ENCODE data around the gene TCERG1L.
"Not testable (repeated sequence)": the region's sequence is repeated elsewhere in the genome, so short reads cannot be mapped to it uniquely, and the experiment has no call there.

Gene TCERG1L

DNA sequence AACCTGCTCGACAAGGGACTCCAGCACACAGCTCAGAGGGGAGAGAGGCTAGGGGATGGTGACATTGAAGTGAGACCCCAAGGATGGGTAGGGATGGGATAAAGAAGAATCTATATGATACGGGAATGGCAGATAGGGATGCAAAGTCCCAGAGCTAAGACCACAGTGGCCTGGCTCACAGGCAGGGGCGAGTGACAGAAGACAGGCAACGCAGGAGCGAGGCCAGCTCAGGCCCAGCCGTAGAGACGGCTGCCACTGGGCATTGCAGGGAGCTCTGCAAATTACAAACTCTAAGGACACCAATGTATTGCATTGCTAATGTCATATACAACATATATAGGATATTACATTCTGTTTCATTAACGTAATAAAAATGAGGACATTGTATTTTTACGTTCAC is 131.4 kb downstream of the TCERG1L start:
- no peak for DNase-seq

- DNase-seq = no peak
These were observed 132.2 kb downstream of the TCERG1L start for GRCh38 chr10:131179361-131179760.

DNA sequence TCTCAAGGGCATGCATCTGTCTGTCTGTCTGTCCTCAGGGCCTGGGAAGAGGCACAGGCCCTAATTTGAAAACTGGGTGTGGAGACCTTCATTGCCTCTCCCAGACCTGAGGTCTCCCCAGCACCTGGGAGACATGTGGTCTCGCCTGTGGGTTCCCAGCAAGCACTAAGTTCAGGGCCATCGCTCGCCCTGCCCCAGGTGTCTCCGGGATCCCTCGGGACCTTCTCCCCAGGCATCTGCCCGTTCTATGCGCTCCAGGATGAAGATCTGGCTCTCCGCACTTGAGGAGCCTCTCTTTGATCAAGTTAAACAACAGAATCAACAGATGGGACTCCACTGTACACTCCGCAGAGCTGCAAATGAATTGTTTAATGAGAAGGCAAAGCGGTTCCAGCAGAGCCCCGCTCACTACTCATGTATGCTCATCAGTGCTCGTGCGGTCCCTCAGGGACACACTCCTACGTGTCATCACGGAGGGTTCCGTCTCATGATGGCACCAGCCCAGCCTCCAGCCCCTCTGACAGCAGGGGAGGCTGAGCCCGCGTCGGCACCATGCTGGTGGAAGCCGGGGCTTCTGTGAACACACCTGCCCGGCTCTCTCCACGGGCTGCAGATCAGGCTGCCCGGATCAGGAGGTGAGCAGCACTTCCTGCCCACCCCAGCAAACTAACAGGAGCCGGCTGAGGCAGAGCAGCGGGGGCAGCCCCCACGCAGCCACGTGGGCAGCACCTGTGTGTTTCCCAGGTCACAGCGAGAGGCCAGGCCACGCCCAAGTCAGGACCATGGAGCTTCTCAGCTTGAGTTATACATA is 132.8 kb downstream of the TCERG1L start:
- no peak for DNase-seq

DNA sequence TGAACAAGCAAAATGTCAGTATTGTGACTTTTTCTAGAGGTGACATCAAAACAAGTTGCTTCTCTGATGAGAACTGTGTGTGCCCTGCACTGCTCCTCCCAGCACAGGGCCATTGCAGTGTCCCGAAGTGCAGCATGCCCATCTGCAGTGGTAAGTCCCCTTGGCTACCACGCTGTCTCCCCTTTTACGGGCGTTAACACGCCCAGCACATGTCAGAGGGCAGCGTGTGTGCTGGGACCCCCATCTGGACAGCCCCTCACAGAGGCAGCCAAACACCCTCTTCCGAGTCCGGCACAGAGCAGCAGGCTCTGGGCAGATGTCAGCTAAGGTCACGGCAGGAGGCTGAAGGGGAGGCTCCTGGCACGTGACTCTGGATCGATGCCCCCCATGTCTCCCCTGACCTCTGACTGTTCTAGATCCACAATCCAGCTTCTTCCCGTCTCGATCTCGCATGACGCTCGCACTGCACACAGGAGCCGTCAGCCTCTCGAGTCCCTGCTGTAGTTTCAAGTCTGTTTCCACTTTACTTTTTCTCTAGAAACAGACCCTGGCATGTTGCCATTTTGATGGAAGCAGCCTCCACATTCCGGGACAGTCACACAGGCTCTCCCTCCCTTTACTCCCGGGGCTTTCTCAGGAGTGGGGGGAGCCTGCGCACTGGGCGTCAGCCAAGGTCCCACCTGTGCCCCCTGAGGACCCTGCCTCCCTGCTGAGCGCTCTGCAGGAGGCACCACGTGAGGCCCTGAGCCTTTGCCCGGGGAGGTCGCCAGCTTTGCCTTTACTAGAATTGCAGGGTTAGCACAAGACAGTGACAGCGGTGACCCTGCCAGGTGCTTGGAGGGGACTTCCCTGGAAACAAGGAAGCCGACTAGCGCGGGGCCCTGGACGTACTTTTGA is 133.8 kb downstream of the TCERG1L start:
- no peak for DNase-seq

DNA sequence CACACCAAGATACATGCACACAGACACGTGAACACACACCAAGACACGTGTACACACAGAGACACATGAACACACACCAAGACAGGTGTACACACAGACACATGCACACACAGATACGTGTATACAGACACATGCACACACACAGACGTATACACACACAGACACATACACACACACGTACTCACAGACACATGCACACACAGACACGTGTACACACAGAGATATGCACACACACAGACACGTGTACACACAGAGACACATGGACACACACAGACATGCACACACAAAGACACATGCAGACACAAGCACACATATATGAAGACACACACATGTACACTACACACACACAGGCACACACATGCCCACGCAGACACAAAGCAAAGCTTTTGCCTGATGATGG is 134.6 kb downstream of the TCERG1L start:
- DNase-seq = no peak

- DNase-seq = not testable (repeated sequence)
These were observed 135.2 kb downstream of the TCERG1L start for GRCh38 chr10:131176324-131176723.

GRCh38 chr10:131175891-131176290 is 135.6 kb downstream of the TCERG1L start:
- DNase-seq = no peak

GRCh38 chr10:131174651-131175540 is 136.6 kb downstream of the TCERG1L start:
- DNase-seq = no peak

DNA sequence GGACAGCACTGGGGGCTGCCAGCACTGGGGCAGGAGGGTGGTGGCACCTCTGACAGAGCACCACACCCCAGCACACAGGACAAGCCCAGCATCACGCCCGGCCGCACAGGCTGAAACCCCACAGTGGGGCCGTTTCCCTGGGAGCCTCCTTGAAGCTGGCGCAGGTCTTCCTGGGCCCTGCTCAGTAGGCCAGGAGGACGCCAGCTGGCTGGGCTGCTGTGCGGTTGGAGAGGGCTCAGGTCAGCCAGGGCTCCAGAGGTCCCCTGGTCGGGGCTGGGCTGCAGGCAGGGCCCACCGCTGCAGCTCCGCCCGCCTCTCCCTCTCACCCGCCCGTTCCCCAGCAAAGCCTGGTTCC is 137.3 kb downstream of the TCERG1L start:
- DNase-seq = no peak

DNA sequence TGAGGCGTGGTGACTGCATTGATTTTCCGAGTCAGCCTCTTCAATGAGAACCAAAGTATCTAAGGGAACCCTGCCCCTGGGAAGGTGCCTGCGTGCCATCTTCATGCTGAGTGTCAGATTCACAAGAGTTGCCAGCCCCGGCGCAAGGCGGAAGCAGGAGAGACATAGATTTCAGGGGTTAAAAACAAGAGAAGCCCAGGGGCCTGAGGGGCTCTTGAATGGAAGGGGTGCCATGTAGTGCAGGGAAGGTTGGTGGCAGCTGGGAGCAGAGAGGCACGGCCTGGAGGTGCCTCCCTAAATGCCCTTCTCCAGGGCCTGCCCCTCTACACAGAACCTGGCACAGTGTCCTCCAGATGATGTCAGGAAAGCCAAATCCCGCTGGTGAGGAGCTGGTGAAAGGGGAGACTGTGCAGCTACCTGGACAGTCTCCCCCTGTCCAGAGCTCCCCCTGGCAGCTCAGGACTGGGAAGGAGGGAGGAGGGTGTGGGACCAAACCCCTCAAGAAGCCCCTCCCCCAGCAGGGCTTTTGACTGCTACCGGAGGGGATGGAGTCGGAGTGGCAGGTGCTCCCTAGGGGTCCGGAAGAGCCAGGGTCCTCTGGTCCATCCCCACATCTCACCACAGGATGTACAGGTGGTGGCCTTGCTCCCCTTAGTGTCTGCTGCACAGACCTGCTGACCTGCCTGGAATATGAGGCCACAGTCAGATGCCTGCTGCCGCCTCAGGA is 137.9 kb downstream of the TCERG1L start:
- no peak for DNase-seq

- DNase-seq = no peak
These were observed 139.1 kb downstream of the TCERG1L start for GRCh38 chr10:131172433-131172832.

DNA sequence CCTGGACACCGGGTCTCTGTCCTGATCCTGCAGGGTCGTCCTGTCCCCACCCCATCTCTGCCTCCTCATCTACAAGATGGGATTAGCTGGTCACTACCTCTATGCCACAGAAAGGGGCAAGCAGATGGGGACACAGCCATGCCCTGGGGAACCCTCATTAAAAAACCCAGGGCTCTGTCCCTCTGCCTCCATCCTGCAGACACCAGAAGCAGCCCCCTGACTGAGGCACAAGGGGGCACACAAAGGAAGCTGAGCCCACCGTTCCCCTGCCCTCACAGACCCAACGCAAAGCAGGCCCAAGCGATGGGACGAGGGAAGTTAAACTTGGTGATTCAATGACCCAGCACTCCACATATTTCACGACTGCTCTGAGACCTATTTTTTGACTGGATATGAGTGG is 142.4 kb downstream of the TCERG1L start:
- DNase-seq = no peak

GRCh38 chr10:131168238-131168875 is 143.2 kb downstream of the TCERG1L start:
- no peak for DNase-seq

DNA sequence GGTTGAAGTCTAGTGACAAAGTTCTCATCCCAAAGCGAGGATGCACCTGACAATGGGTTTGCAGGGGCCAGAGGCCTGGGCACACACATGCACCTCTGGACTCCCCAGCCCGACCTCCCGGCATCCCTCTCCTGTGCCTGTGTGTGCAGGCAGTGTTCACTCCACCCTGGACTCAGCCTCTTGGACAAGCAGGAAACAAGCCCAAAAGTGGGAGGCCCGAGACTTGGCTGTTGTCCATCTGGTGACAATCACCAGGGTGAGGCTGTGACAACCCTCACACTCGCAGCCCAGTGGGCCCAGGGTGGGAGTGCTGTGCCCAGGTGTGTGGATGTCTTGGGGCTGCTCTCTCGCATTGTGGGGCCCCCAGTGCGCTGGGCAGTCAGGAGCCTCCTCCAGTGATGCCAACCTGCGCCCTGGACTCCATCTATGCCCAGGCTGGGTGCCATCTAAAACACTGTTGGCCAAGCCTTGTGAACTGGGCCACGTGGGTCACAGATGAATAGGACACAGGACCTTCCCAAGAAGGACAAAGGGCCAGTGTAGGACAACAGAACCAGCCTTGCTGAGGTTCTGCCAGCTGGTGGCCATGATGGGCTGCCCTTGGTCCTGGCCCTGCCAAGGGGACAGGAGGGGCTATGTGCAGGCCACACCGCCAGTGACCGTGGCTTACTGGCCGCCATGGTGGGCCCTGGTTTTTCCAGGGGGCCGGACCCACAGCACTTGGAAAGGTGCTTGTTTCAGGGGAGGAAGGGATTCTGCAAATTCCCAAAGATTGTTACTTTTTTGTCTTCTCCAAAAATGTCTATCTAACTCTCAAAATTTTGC is 144.3 kb downstream of the TCERG1L start:
- DNase-seq = no peak

- no peak for DNase-seq
These were observed 145.0 kb downstream of the TCERG1L start for GRCh38 chr10:131166486-131166885.

DNA sequence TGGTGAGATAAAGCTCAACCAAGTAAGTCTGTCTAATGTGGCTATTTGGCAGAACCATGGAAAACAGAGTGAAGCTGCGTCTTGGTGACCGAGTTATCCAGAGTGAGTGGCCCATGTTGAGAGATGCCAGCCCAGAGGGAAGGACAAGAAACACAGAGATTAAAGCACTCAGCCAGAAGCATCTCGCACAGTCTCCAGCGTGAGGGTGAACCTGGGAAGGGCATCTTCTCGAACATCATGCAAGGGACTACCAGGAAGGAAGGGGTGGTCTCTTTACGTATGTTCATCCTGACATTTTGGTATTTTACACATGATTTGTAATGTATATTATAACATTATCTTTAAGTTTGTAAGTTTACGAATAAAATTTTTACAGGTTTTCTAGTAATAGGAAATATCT is 146.4 kb downstream of the TCERG1L start:
- DNase-seq = no peak

GRCh38 chr10:131162866-131163843 is 148.4 kb downstream of the TCERG1L start:
- no peak for DNase-seq

DNA sequence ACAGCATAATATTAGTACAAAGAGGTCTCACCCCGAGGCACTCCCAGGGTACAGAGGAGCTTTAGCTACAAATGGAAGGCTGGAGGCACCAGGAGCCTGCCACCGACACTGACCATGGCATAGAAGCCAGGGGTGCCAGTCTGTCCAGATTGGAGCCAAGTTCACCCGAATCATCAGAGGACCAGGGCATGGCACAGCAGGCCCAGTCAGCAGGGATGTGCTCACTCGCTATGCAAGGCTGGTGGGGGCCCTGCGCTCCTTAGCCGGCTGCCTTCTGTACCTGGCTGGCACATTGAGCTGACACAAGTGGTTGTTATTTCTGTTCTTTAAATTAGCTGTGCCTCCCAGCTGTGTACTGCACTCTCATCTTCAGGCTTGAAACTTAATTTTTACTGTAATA is 149.3 kb downstream of the TCERG1L start:
- no peak for DNase-seq

GRCh38 chr10:131161087-131161486 is 150.4 kb downstream of the TCERG1L start:
- no peak for DNase-seq
